CD1c-positive myeloid dendritic cell (primary cell): Measurements from ENCODE around the gene VPS35L.

ENCODE experiments used
- DNase-seq: peaks from one replicate; pipeline ENCODE4 v3.0.0-alpha.2; 2016; ENCODE audit errors: extremely low spot score

VPS35L gene

GRCh38 chr16:19694989-19695388 lies 139.5 kb downstream of the VPS35L start:
- no peak for DNase-seq

GRCh38 chr16:19696328-19696727 lies 140.8 kb downstream of the VPS35L start:
- peak; percentile 48 for DNase-seq

GRCh38 chr16:19696961-19697360 lies 141.5 kb downstream of the VPS35L start:
- no peak for DNase-seq

GRCh38 chr16:19697756-19698318 lies 142.3 kb downstream of the VPS35L start:
- no peak for DNase-seq

GRCh38 chr16:19698480-19699465 lies 143.3 kb downstream of the VPS35L start:
- DNase-seq = no peak

GRCh38 chr16:19699472-19699871 lies 144.0 kb downstream of the VPS35L start:
- no peak for DNase-seq

- no peak for DNase-seq
These were observed 144.8 kb downstream of the VPS35L start for GRCh38 chr16:19700319-19700781.

GRCh38 chr16:19701091-19701490 lies 145.6 kb downstream of the VPS35L start:
- DNase-seq = no peak

- DNase-seq = peak; percentile 80
These were observed 147.8 kb downstream of the VPS35L start for GRCh38 chr16:19703172-19703889.

- peak; percentile 17 for DNase-seq
These were observed 149.0 kb downstream of the VPS35L start for GRCh38 chr16:19704321-19705145.

- DNase-seq = no peak
These were observed 149.6 kb downstream of the VPS35L start for GRCh38 chr16:19705146-19705501.

GRCh38 chr16:19705843-19706242 lies 150.3 kb downstream of the VPS35L start:
- no peak for DNase-seq

- DNase-seq = no peak
These were observed 151.3 kb downstream of the VPS35L start for GRCh38 chr16:19706846-19707245.

GRCh38 chr16:19707569-19708295 lies 152.2 kb downstream of the VPS35L start:
- no peak for DNase-seq

GRCh38 chr16:19708296-19709205 lies 153.0 kb downstream of the VPS35L start:
- DNase-seq = no peak

- DNase-seq = no peak
These were observed 154.1 kb downstream of the VPS35L start for GRCh38 chr16:19709381-19710136.

GRCh38 chr16:19710191-19710908 lies 154.8 kb downstream of the VPS35L start:
- no peak for DNase-seq

GRCh38 chr16:19710991-19711545 lies 155.6 kb downstream of the VPS35L start:
- DNase-seq = no peak
